Hepatocyte (in vitro differentiated cells): ENCODE results near the gene NCS1.

ENCODE experiments used
- CTCF ChIP-seq: fragments of 200-600 bp; sonication (generic); IDR thresholded peaks from 2 replicates; pipeline ENCODE4 v1.5.1; 2016; ENCODE audit warnings: antibody characterized with exemption, mild to moderate bottlenecking; ENCODE audit not compliant: poor library complexity
- EZH2phosphoT487 ChIP-seq: fragments of 200-600 bp; sonication (generic); IDR thresholded peaks from one replicate; pipeline ENCODE4 v1.6.1; 2018; ENCODE audit warnings: antibody characterized with exemption, mild to moderate bottlenecking, low read depth, moderate library complexity; ENCODE audit not compliant: unreplicated experiment, severe bottlenecking

DNA sequence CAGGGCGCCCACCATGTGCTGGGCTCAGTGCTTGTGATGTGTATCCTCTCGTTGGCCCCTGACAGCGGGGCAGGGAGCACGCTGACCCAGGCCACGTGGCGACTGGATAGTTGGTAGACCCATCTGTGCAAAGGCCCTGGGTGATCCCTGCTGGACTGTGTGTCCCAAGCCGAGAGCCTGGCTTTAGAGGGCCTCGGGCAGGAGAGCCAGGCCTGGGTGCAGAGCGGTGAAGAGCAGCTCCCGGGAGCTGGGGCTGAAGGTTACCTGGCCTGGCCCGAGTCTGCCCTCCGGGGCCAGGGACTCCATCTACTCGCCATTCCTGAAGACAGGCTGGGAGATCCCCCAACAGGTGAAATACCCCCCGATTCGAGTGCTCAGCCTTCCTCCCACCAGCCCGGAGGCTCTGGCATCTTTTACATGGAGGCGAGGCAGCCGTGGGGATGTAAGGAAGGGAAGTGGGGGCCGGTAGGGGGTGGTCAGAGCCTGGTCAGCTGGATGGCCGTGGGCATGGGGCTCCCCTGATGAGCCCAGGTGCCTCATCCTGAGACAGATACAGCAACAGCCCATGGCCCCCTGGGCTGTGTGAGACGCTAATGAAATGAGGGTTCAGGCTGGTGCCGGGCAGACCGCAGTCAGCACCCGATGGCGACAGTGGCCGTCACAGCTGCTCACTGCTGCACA, 19.0 kb downstream of the NCS1 start:
- TF ChIP-seq CTCF (no peak), EZH2phosphoT487 (no peak)
